Neural cell (in vitro differentiated cells): ENCODE measurements around the gene GLO1. TPM values are rescaled to one million over a fixed set of nuclear protein-coding genes. Genes with fewer than 3 reads are reported as not detected.

ENCODE experiments used
- H2AFZ ChIP-seq: fragments of 200-600, 300-800 bp; sonication (generic), shearing (Covaris generic); 2 replicates; pipeline ENCODE4 v1.6.0; 2014; ENCODE audit warnings: low read depth, mild to moderate bottlenecking, antibody characterized with exemption, low read length, moderate library complexity
- H3F3A ChIP-seq: fragments of 200-600 bp; shearing (Covaris generic); 2 replicates; pipeline ENCODE4 v1.6.1; 2016; ENCODE audit warnings: mild to moderate bottlenecking, moderate library complexity, mixed read lengths, antibody characterized with exemption, low read length; ENCODE audit not compliant: insufficient read depth, poor library complexity, severe bottlenecking
- H3K27ac ChIP-seq: fragments of 200-600, 300-800 bp; sonication (generic), shearing (Covaris generic); 2 replicates; pipeline ENCODE4 v1.5.1; 2014; ENCODE audit warnings: mild to moderate bottlenecking, low read length, moderate library complexity
- H3K27me3 ChIP-seq: fragments of 300-800, 200-600 bp; sonication (generic), shearing (Covaris generic); 2 replicates; pipeline ENCODE4 v1.6.0; 2014; ENCODE audit warnings: mild to moderate bottlenecking, low read depth, low read length, moderate library complexity; ENCODE audit not compliant: insufficient read depth
- H3K36me3 ChIP-seq: fragments of 300-800, 200-600 bp; sonication (generic), shearing (Covaris generic); 2 replicates; pipeline ENCODE4 v1.5.1; 2014; ENCODE audit warnings: mild to moderate bottlenecking, antibody characterized with exemption, low read length, moderate library complexity; ENCODE audit not compliant: insufficient read depth
- H3K4me2 ChIP-seq: fragments of 300-800, 200-600 bp; sonication (generic), shearing (Covaris generic); 2 replicates; pipeline ENCODE4 v1.6.0; 2014; ENCODE audit warnings: mild to moderate bottlenecking, low read length
- H3K4me3 ChIP-seq: fragments of 300-800, 200-600 bp; sonication (generic), shearing (Covaris generic); 2 replicates; pipeline ENCODE4 v1.5.1; 2014; ENCODE audit warnings: mild to moderate bottlenecking, low read length, moderate library complexity
- H3K79me2 ChIP-seq: fragments of 200-600 bp; shearing (Covaris generic); replicated peaks from 2 replicates; pipeline ENCODE4 v1.6.0; 2014; ENCODE audit warnings: mild to moderate bottlenecking, low read length, moderate library complexity; ENCODE audit not compliant: insufficient read depth
- H3K9ac ChIP-seq: fragments of 300-800, 200-600 bp; sonication (generic), shearing (Covaris generic); 2 replicates; pipeline ENCODE4 v1.6.1; 2016; ENCODE audit warnings: mild to moderate bottlenecking, low read length, mixed read lengths
- H3K9me2 ChIP-seq: fragments of 200-600 bp; shearing (Covaris generic); 2 replicates; pipeline ENCODE4 v1.6.1; 2016; ENCODE audit warnings: mild to moderate bottlenecking, low read length, mixed read lengths; ENCODE audit not compliant: insufficient read depth
- H3K9me3 ChIP-seq: fragments of 200-600, 300-800 bp; sonication (generic), shearing (Covaris generic); 2 replicates; pipeline ENCODE4 v1.6.1; 2016; ENCODE audit warnings: mild to moderate bottlenecking, mixed run types, low read length, moderate library complexity, mixed read lengths
- H4K20me1 ChIP-seq: fragments of 200-600 bp; shearing (Covaris generic); 2 replicates; pipeline ENCODE4 v1.6.1; 2016; ENCODE audit warnings: mild to moderate bottlenecking, mixed run types; ENCODE audit not compliant: insufficient read depth
- EP300 ChIP-seq: fragments of 450-650 bp; conservative IDR thresholded peaks from 2 replicates; pipeline ENCODE4 v1.6.1; 2014; ENCODE audit warnings: antibody characterized with exemption, mild to moderate bottlenecking, moderate library complexity; ENCODE audit not compliant: poor library complexity, severe bottlenecking
- EZH2 ChIP-seq: fragments of 200-600, 300-800 bp; shearing (Covaris generic), sonication (generic); IDR thresholded peaks from 2 replicates; pipeline ENCODE4 v1.6.1; 2014; ENCODE audit warnings: antibody characterized with exemption, low read length, borderline replicate concordance, mild to moderate bottlenecking; ENCODE audit not compliant: insufficient read depth, poor library complexity, severe bottlenecking
- MXI1 ChIP-seq: fragments of 450-650 bp; conservative IDR thresholded peaks from 2 replicates; pipeline ENCODE4 v1.6.1; 2014; ENCODE audit warnings: antibody characterized with exemption, mild to moderate bottlenecking; ENCODE audit not compliant: poor library complexity, severe bottlenecking
- POLR2AphosphoS5 ChIP-seq: IDR thresholded peaks from 2 replicates; pipeline ENCODE4 v1.6.1; 2012
- RAD21 ChIP-seq: fragments of 450-650 bp; conservative IDR thresholded peaks from 2 replicates; pipeline ENCODE4 v1.6.1; 2014; ENCODE audit warnings: antibody characterized with exemption, mild to moderate bottlenecking, moderate library complexity
- SMC3 ChIP-seq: fragments of 450-650 bp; conservative IDR thresholded peaks from 2 replicates; pipeline ENCODE4 v1.6.1; 2014; ENCODE audit warnings: antibody characterized with exemption, mild to moderate bottlenecking, moderate library complexity; ENCODE audit not compliant: poor library complexity
- TAF1 ChIP-seq: IDR thresholded peaks from 2 replicates; pipeline ENCODE4 v1.6.1; 2012; ENCODE audit warnings: low read depth
- polyA plus RNA-seq: library from polyadenylated mRNA; depleted of rRNA; stranded (reverse); fragments of >200 nt; gene quantifications from 2 replicates; pipeline ENCODE4 v1.2.3, GENCODE V29; 2014
- TF ChIP-seq, protein P1 (sequence below): IDR thresholded peaks from 2 replicates; pipeline ENCODE4 v1.6.1; 2012; ENCODE audit warnings: borderline replicate concordance
- TF ChIP-seq, protein P2 (sequence below): fragments of 450-650 bp; IDR thresholded peaks from 2 replicates; pipeline ENCODE4 v1.5.1; 2014; ENCODE audit warnings: antibody characterized with exemption, mild to moderate bottlenecking, moderate library complexity; ENCODE audit not compliant: poor library complexity, severe bottlenecking

Gene GLO1
- polyA plus RNA-seq, 1 donor from 2014 or later, result 94.8 TPM

DNA sequence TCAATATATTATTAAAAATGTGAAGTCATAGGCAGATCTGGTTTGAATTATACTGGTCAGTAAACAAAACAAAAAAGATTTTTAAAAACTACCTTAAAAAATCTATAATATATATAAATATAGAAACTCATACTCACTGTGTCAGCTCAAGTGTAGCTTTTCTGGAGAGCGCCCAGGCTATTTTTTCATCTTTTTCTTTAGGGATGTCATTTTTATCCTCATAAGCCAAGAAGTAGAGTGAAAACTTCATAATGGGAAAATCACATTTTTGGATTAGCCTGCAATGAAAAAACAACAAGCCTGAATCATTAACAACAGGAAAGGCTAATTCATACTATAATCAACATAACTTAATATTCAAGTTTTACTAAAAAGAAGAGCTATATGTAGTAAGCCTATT lies 18.7 kb downstream of the GLO1 start:
- Histone ChIP-seq H2AFZ (no peak overlapping the region), H3K36me3 (no peaks in the 10 kb centered on the region), H3K27ac (no peak overlapping the region), H3K9ac (no peak overlapping the region), H3K9me2 (no peaks in the 10 kb centered on the region), H3K4me3 (no peak overlapping the region), H3K4me2 (no peak overlapping the region), H3F3A (no peaks in the 10 kb centered on the region), H3K79me2 (peaks cover 3% of the 10 kb centered on the region), H4K20me1 (no peaks in the 10 kb centered on the region), H3K27me3 (no peaks in the 10 kb centered on the region), H3K9me3 (no peaks in the 10 kb centered on the region)
- TF ChIP-seq POLR2AphosphoS5, result no peak
- TF ChIP-seq, protein P1, sequence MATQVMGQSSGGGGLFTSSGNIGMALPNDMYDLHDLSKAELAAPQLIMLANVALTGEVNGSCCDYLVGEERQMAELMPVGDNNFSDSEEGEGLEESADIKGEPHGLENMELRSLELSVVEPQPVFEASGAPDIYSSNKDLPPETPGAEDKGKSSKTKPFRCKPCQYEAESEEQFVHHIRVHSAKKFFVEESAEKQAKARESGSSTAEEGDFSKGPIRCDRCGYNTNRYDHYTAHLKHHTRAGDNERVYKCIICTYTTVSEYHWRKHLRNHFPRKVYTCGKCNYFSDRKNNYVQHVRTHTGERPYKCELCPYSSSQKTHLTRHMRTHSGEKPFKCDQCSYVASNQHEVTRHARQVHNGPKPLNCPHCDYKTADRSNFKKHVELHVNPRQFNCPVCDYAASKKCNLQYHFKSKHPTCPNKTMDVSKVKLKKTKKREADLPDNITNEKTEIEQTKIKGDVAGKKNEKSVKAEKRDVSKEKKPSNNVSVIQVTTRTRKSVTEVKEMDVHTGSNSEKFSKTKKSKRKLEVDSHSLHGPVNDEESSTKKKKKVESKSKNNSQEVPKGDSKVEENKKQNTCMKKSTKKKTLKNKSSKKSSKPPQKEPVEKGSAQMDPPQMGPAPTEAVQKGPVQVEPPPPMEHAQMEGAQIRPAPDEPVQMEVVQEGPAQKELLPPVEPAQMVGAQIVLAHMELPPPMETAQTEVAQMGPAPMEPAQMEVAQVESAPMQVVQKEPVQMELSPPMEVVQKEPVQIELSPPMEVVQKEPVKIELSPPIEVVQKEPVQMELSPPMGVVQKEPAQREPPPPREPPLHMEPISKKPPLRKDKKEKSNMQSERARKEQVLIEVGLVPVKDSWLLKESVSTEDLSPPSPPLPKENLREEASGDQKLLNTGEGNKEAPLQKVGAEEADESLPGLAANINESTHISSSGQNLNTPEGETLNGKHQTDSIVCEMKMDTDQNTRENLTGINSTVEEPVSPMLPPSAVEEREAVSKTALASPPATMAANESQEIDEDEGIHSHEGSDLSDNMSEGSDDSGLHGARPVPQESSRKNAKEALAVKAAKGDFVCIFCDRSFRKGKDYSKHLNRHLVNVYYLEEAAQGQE, result no peak
- no peak for TF ChIP-seq EP300
- TF ChIP-seq TAF1, result no peak
- TF ChIP-seq, protein P2, sequence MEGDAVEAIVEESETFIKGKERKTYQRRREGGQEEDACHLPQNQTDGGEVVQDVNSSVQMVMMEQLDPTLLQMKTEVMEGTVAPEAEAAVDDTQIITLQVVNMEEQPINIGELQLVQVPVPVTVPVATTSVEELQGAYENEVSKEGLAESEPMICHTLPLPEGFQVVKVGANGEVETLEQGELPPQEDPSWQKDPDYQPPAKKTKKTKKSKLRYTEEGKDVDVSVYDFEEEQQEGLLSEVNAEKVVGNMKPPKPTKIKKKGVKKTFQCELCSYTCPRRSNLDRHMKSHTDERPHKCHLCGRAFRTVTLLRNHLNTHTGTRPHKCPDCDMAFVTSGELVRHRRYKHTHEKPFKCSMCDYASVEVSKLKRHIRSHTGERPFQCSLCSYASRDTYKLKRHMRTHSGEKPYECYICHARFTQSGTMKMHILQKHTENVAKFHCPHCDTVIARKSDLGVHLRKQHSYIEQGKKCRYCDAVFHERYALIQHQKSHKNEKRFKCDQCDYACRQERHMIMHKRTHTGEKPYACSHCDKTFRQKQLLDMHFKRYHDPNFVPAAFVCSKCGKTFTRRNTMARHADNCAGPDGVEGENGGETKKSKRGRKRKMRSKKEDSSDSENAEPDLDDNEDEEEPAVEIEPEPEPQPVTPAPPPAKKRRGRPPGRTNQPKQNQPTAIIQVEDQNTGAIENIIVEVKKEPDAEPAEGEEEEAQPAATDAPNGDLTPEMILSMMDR, result no peak
- TF ChIP-seq SMC3, result no peak
- no peak for TF ChIP-seq EZH2
- TF ChIP-seq MXI1, result no peak
- TF ChIP-seq RAD21, result no peak

DNA sequence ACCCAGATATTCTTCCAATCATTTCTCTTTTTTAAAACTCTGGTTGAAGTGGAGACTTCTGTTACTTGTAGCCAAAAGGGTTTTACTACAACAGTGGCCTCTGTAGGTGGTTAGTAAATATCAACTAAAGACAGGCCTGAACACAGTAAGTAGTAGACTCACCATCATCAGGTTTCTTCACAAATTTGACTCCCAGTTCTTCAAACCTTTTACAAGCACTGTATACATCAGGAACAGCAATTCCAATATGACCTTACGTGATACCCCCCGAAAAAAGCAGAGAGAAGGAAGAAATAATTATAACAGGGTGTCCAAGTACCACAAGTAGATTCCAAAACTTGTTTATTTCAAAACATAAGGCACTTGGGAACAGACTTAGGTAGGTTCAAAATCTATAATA lies 21.1 kb downstream of the GLO1 start:
- Histone ChIP-seq H3K36me3 (no peaks in the 10 kb centered on the region), H3K79me2 (no peaks in the 10 kb centered on the region), H3K27me3 (no peaks in the 10 kb centered on the region), H3K4me3 (no peak overlapping the region), H3K27ac (no peak overlapping the region), H3K9ac (no peak overlapping the region), H3K9me2 (no peaks in the 10 kb centered on the region), H2AFZ (no peak overlapping the region), H3F3A (no peaks in the 10 kb centered on the region), H3K4me2 (no peak overlapping the region), H3K9me3 (no peaks in the 10 kb centered on the region), H4K20me1 (no peaks in the 10 kb centered on the region)
- no peak for TF ChIP-seq EZH2
- TF ChIP-seq, protein P2, result no peak
- no peak for TF ChIP-seq POLR2AphosphoS5
- TF ChIP-seq MXI1, result no peak
- TF ChIP-seq, protein P1, result no peak
- no peak for TF ChIP-seq SMC3
- no peak for TF ChIP-seq EP300
- no peak for TF ChIP-seq TAF1
- TF ChIP-seq RAD21, result no peak
